ENCODE data around the gene PRKCE. TPM values are rescaled to one million over a fixed set of nuclear protein-coding genes. Genes with fewer than 3 reads are reported as not detected.

The PRKCE gene
- total and polyA plus RNA-seq, 2 experiments from 2014 or later: 0.94 to 1.2 TPM

DNA sequence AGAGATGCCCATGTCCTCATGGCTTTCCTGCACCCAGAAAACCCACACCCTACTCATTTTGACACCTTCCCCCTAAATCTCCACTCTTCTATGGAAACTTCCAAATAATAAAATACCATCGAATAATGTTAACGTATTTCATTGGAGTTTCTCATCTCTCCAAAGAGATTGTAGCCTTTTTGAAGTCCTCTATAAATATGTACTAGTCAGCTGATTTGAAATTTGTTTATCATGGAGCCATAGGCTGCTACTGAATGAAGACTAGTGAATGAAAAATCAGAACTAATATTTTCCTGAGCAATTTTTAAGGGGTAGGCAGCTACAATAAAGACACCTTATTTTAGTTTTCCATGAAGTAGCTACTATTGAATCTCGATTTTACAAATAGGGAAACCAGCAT lies 419.6 kb downstream of the PRKCE start (continued):
- TF ChIP-seq, protein P1, sequence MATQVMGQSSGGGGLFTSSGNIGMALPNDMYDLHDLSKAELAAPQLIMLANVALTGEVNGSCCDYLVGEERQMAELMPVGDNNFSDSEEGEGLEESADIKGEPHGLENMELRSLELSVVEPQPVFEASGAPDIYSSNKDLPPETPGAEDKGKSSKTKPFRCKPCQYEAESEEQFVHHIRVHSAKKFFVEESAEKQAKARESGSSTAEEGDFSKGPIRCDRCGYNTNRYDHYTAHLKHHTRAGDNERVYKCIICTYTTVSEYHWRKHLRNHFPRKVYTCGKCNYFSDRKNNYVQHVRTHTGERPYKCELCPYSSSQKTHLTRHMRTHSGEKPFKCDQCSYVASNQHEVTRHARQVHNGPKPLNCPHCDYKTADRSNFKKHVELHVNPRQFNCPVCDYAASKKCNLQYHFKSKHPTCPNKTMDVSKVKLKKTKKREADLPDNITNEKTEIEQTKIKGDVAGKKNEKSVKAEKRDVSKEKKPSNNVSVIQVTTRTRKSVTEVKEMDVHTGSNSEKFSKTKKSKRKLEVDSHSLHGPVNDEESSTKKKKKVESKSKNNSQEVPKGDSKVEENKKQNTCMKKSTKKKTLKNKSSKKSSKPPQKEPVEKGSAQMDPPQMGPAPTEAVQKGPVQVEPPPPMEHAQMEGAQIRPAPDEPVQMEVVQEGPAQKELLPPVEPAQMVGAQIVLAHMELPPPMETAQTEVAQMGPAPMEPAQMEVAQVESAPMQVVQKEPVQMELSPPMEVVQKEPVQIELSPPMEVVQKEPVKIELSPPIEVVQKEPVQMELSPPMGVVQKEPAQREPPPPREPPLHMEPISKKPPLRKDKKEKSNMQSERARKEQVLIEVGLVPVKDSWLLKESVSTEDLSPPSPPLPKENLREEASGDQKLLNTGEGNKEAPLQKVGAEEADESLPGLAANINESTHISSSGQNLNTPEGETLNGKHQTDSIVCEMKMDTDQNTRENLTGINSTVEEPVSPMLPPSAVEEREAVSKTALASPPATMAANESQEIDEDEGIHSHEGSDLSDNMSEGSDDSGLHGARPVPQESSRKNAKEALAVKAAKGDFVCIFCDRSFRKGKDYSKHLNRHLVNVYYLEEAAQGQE (IDR thresholded peaks at IDR 0.05; ENCODE audit: unreplicated experiment): no peak
- TF ChIP-seq JUNB (IDR thresholded peaks at IDR 0.05; ENCODE audit: unreplicated experiment): no peak

DNA sequence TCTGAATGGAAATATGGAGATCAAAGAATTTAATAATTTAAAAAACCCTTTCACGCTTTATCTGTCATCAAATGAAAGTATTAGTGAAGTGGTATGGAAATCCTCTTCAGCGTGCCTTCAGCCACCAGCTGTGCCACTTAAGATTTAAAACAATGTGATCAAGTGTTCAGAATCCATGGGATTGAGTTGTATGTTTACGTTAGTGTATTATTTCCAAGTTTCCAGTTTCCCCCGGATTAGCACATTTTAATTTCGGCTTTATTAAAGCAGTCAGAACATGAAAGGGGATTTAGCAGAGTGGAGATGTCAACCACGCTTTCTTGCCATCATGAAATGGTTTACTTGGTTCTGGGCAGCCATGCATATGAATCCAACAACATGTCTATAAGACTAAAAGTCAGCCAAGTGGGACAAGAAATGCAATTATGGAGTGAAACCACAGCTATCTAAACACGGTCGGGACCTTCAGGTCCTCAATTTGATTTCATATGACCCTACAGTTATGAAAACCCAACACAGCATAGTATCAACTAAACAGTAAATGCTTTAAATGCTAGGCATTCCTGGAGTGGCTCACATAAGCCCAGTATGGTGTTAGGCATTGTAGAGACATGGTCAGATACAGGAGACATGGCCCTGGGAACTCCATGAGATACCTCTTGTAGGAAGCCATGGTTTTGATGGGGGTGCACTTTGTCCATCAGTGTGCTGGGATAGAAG lies 420.8 kb downstream of the PRKCE start:
- Histone ChIP-seq H3K27me3 (ENCODE audit: insufficient read depth) (no peaks in the 10 kb centered on the region), H3K9me2 (ENCODE audit: insufficient read depth) (no peaks in the 10 kb centered on the region), H4K20me1 (replicated peaks; ENCODE audit: insufficient read depth) (no peaks in the 10 kb centered on the region), H3K36me3 (ENCODE audit: insufficient read depth) (no peaks in the 10 kb centered on the region), H3K79me2 (replicated peaks; ENCODE audit: insufficient read depth) (no peaks in the 10 kb centered on the region), H3K4me3 (no peak overlapping the region), H2AFZ (no peak overlapping the region), H3F3A (replicated peaks; ENCODE audit: low read depth) (no peaks in the 10 kb centered on the region), H3K4me2 (no peak overlapping the region), H3K4me1 (ENCODE audit: insufficient read depth) (peaks cover 9% of the 10 kb centered on the region), H3K27ac (ENCODE audit: low read depth) (no peak overlapping the region)
- no peak for DNase-seq (ENCODE audit: low spot score)
- Mint-ChIP-seq H3K4me1 (peaks cover 15% of the 10 kb centered on the region), H3K36me3 (ENCODE audit: low read depth) (no peaks in the 10 kb centered on the region), H3K9me3 (no peaks in the 10 kb centered on the region), H3K27ac (no peak overlapping the region), H3K4me3 (no peak overlapping the region), H3K27me3 (ENCODE audit: insufficient read depth, low read depth, poor library complexity) (peaks cover 2% of the 10 kb centered on the region)
- ATAC-seq: no peak
- no peak for TF ChIP-seq JUNB (IDR thresholded peaks at IDR 0.05; ENCODE audit: unreplicated experiment)
- no peak for TF ChIP-seq EZH2phosphoT487 (IDR thresholded peaks at IDR 0.05; ENCODE audit: unreplicated experiment)
- TF ChIP-seq, protein P2, sequence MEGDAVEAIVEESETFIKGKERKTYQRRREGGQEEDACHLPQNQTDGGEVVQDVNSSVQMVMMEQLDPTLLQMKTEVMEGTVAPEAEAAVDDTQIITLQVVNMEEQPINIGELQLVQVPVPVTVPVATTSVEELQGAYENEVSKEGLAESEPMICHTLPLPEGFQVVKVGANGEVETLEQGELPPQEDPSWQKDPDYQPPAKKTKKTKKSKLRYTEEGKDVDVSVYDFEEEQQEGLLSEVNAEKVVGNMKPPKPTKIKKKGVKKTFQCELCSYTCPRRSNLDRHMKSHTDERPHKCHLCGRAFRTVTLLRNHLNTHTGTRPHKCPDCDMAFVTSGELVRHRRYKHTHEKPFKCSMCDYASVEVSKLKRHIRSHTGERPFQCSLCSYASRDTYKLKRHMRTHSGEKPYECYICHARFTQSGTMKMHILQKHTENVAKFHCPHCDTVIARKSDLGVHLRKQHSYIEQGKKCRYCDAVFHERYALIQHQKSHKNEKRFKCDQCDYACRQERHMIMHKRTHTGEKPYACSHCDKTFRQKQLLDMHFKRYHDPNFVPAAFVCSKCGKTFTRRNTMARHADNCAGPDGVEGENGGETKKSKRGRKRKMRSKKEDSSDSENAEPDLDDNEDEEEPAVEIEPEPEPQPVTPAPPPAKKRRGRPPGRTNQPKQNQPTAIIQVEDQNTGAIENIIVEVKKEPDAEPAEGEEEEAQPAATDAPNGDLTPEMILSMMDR (conservative IDR thresholded peaks at IDR 0.05; ENCODE audit: low read depth in 2 of 2): no peak
- TF ChIP-seq EZH2 (IDR thresholded peaks at IDR 0.05; ENCODE audit: low read depth, unreplicated experiment): no peak
- TF ChIP-seq, protein P1 (IDR thresholded peaks at IDR 0.05; ENCODE audit: unreplicated experiment): no peak
- TF ChIP-seq NANOG (IDR thresholded peaks at IDR 0.05; ENCODE audit: borderline replicate concordance): no peak
- TF ChIP-seq POLR2AphosphoS5 (IDR thresholded peaks at IDR 0.05; ENCODE audit: low read depth): no peak
- TF ChIP-seq STAT1 (IDR thresholded peaks at IDR 0.05; ENCODE audit: unreplicated experiment): no peak
- TF ChIP-seq, protein P3, sequence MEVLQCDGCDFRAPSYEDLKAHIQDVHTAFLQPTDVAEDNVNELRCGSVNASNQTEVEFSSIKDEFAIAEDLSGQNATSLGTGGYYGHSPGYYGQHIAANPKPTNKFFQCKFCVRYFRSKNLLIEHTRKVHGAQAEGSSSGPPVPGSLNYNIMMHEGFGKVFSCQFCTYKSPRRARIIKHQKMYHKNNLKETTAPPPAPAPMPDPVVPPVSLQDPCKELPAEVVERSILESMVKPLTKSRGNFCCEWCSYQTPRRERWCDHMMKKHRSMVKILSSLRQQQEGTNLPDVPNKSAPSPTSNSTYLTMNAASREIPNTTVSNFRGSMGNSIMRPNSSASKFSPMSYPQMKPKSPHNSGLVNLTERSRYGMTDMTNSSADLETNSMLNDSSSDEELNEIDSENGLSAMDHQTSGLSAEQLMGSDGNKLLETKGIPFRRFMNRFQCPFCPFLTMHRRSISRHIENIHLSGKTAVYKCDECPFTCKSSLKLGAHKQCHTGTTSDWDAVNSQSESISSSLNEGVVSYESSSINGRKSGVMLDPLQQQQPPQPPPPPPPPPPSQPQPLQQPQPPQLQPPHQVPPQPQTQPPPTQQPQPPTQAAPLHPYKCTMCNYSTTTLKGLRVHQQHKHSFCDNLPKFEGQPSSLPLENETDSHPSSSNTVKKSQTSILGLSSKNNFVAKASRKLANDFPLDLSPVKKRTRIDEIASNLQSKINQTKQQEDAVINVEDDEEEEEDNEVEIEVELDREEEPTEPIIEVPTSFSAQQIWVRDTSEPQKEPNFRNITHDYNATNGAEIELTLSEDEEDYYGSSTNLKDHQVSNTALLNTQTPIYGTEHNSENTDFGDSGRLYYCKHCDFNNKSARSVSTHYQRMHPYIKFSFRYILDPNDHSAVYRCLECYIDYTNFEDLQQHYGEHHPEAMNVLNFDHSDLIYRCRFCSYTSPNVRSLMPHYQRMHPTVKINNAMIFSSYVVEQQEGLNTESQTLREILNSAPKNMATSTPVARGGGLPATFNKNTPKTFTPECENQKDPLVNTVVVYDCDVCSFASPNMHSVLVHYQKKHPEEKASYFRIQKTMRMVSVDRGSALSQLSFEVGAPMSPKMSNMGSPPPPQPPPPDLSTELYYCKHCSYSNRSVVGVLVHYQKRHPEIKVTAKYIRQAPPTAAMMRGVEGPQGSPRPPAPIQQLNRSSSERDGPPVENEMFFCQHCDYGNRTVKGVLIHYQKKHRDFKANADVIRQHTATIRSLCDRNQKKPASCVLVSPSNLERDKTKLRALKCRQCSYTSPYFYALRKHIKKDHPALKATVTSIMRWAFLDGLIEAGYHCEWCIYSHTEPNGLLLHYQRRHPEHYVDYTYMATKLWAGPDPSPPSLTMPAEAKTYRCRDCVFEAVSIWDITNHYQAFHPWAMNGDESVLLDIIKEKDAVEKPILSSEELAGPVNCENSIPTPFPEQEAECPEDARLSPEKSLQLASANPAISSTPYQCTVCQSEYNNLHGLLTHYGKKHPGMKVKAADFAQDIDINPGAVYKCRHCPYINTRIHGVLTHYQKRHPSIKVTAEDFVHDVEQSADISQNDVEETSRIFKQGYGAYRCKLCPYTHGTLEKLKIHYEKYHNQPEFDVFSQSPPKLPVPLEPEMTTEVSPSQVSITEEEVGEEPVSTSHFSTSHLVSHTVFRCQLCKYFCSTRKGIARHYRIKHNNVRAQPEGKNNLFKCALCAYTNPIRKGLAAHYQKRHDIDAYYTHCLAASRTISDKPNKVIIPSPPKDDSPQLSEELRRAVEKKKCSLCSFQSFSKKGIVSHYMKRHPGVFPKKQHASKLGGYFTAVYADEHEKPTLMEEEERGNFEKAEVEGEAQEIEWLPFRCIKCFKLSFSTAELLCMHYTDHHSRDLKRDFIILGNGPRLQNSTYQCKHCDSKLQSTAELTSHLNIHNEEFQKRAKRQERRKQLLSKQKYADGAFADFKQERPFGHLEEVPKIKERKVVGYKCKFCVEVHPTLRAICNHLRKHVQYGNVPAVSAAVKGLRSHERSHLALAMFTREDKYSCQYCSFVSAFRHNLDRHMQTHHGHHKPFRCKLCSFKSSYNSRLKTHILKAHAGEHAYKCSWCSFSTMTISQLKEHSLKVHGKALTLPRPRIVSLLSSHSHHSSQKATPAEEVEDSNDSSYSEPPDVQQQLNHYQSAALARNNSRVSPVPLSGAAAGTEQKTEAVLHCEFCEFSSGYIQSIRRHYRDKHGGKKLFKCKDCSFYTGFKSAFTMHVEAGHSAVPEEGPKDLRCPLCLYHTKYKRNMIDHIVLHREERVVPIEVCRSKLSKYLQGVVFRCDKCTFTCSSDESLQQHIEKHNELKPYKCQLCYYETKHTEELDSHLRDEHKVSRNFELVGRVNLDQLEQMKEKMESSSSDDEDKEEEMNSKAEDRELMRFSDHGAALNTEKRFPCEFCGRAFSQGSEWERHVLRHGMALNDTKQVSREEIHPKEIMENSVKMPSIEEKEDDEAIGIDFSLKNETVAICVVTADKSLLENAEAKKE (CRISPR knock-in tag; IDR thresholded peaks at IDR 0.05): no peak
